Neural progenitor cell (in vitro differentiated cells): Measurements from ENCODE around the gene POLR3F. TPM values are rescaled to one million over a fixed set of nuclear protein-coding genes. Genes with fewer than 3 reads are reported as not detected.

Source experiments
- DNase-seq: peaks from one replicate; pipeline ENCODE4 v3.0.0-alpha.2; 2016; ENCODE audit warnings: low spot score
- H2AFZ ChIP-seq: fragments of 200-600 bp; sonication (generic); replicated peaks from 2 replicates; pipeline ENCODE4 v1.6.1; 2016; ENCODE audit warnings: antibody characterized with exemption
- H3F3A ChIP-seq: fragments of 200-600 bp; sonication (generic); 2 replicates; pipeline ENCODE4 v1.6.1; 2016; ENCODE audit warnings: antibody characterized with exemption, low read depth
- H3K27ac ChIP-seq: fragments of 200-600 bp; sonication (generic); 2 replicates; pipeline ENCODE4 v1.5.1; 2016; ENCODE audit warnings: mild to moderate bottlenecking
- H3K27me3 ChIP-seq: fragments of 200-600 bp; sonication (generic); 2 replicates; pipeline ENCODE4 v1.6.1; 2016; ENCODE audit warnings: mild to moderate bottlenecking, moderate library complexity
- H3K36me3 ChIP-seq: fragments of 200-600 bp; sonication (generic); 2 replicates; pipeline ENCODE4 v1.5.1; 2016
- H3K4me1 ChIP-seq: fragments of 200-600 bp; sonication (generic); 2 replicates; pipeline ENCODE4 v1.6.1; 2016; ENCODE audit warnings: mixed run types
- H3K4me2 ChIP-seq: fragments of 200-600 bp; sonication (generic); 2 replicates; pipeline ENCODE4 v1.6.1; 2016
- H3K4me3 ChIP-seq: fragments of 200-600 bp; sonication (generic); 2 replicates; pipeline ENCODE4 v1.5.1; 2016
- H3K79me2 ChIP-seq: fragments of 200-600 bp; sonication (generic); 2 replicates; pipeline ENCODE4 v1.6.1; 2016; ENCODE audit warnings: low read depth
- H3K9ac ChIP-seq: fragments of 200-600 bp; sonication (generic); 2 replicates; pipeline ENCODE4 v1.6.1; 2016
- H3K9me3 ChIP-seq: fragments of 200-600 bp; sonication (generic); 2 replicates; pipeline ENCODE4 v1.5.1; 2016; ENCODE audit warnings: low read depth
- H4K20me1 ChIP-seq: fragments of 200-600 bp; sonication (generic); 2 replicates; pipeline ENCODE4 v1.6.1; 2016; ENCODE audit warnings: low read depth
- H3K27ac Mint-ChIP-seq: 3 replicates; pipeline ENCODE4 v1.8.0; 2021; ENCODE audit warnings: mixed read lengths
- H3K27me3 Mint-ChIP-seq: 2 replicates; pipeline ENCODE4 v1.8.0; 2022; ENCODE audit warnings: low read depth, mild to moderate bottlenecking, inconsistent platforms, moderate library complexity, mixed read lengths; ENCODE audit not compliant: insufficient read depth
- H3K36me3 Mint-ChIP-seq: 3 replicates; pipeline ENCODE4 v1.8.0; 2021; ENCODE audit warnings: mixed read lengths
- H3K4me1 Mint-ChIP-seq: 3 replicates; pipeline ENCODE4 v1.8.0; 2021; ENCODE audit warnings: mixed read lengths
- H3K4me3 Mint-ChIP-seq: 3 replicates; pipeline ENCODE4 v1.8.0; 2021; ENCODE audit warnings: mild to moderate bottlenecking, moderate library complexity, mixed read lengths
- H3K9me3 Mint-ChIP-seq: 3 replicates; pipeline ENCODE4 v1.8.0; 2020; ENCODE audit warnings: mixed read lengths
- CTCF ChIP-seq: fragments of 200-600 bp; sonication (generic); IDR thresholded peaks from 2 replicates; pipeline ENCODE4 v1.5.1; 2017; ENCODE audit warnings: antibody characterized with exemption, mild to moderate bottlenecking
- EZH2 ChIP-seq: fragments of 200-600 bp; sonication (generic); IDR thresholded peaks from 2 replicates; pipeline ENCODE4 v1.6.1; 2017; ENCODE audit warnings: antibody characterized with exemption, mild to moderate bottlenecking, moderate library complexity
- EZH2phosphoT487 ChIP-seq: fragments of 200-600 bp; sonication (generic); IDR thresholded peaks from 2 replicates; pipeline ENCODE4 v1.6.1; 2017; ENCODE audit warnings: antibody characterized with exemption
- total RNA-seq: library from RNA; depleted of rRNA; stranded (reverse); fragments of >200 nt; gene quantifications from 2 replicates; pipeline ENCODE4 v1.2.3, GENCODE V29; 2015; ENCODE audit warnings: low replicate concordance

Gene POLR3F
- total RNA-seq, 1 donor from 2014 or later = 28.5 TPM

- Histone ChIP-seq H3K27ac (no peak overlapping the region), H3K9me3 (no peaks in the 10 kb centered on the region), H3K4me1 (no peaks in the 10 kb centered on the region), H3K27me3 (no peaks in the 10 kb centered on the region), H3F3A (no peaks in the 10 kb centered on the region), H3K4me3 (no peak overlapping the region), H3K9ac (no peak overlapping the region), H3K36me3 (peaks cover 5% of the 10 kb centered on the region), H2AFZ (no peak overlapping the region), H3K4me2 (no peak overlapping the region), H4K20me1 (no peaks in the 10 kb centered on the region), H3K79me2 (no peaks in the 10 kb centered on the region)
- H3K9me3 Mint-ChIP-seq = no peaks in the 10 kb centered on the region
- peaks cover 32% of the 10 kb centered on the region for H3K36me3 Mint-ChIP-seq
- TF ChIP-seq CTCF (no peak), EZH2phosphoT487 (no peak), EZH2 (no peak)
- no peak for DNase-seq
- no peaks in the 10 kb centered on the region for H3K27me3 Mint-ChIP-seq
- no peaks in the 10 kb centered on the region for H3K4me1 Mint-ChIP-seq
- H3K4me3 Mint-ChIP-seq = no peak overlapping the region
- H3K27ac Mint-ChIP-seq = no peak overlapping the region
Measured at GRCh38 chr20:18527339-18527738, 60.1 kb downstream of the POLR3F start.

- no peaks in the 10 kb centered on the region for H3K9me3 ChIP-seq
- no peak overlapping the region for H3K4me2 ChIP-seq
- H3F3A ChIP-seq = no peaks in the 10 kb centered on the region
- no peaks in the 10 kb centered on the region for H3K27me3 Mint-ChIP-seq
- TF ChIP-seq CTCF (no peak), EZH2phosphoT487 (no peak), EZH2 (no peak)
- no peak overlapping the region for H3K9ac ChIP-seq
- no peaks in the 10 kb centered on the region for H3K4me1 Mint-ChIP-seq
- no peak for DNase-seq
- no peaks in the 10 kb centered on the region for H4K20me1 ChIP-seq
- no peak overlapping the region for H3K4me3 Mint-ChIP-seq
- no peaks in the 10 kb centered on the region for H3K79me2 ChIP-seq
- H3K36me3 Mint-ChIP-seq = peaks cover 34% of the 10 kb centered on the region
- no peak overlapping the region for H2AFZ ChIP-seq
- H3K27ac Mint-ChIP-seq = no peak overlapping the region
- H3K27me3 ChIP-seq = no peaks in the 10 kb centered on the region
- no peak overlapping the region for H3K27ac ChIP-seq
- no peaks in the 10 kb centered on the region for H3K4me1 ChIP-seq
- H3K4me3 ChIP-seq = no peak overlapping the region
- H3K9me3 Mint-ChIP-seq = no peaks in the 10 kb centered on the region
- H3K36me3 ChIP-seq = peaks cover 5% of the 10 kb centered on the region
Measured at GRCh38 chr20:18527836-18528235, 60.6 kb downstream of the POLR3F start.

GRCh38 chr20:18529041-18529440 lies 61.9 kb downstream of the POLR3F start:
- no peak for DNase-seq
- Histone ChIP-seq H3K27me3 (no peaks in the 10 kb centered on the region), H3K9me3 (no peaks in the 10 kb centered on the region), H2AFZ (no peak overlapping the region), H4K20me1 (no peaks in the 10 kb centered on the region), H3K36me3 (peaks cover 5% of the 10 kb centered on the region), H3K27ac (no peak overlapping the region), H3K4me3 (no peak overlapping the region), H3K79me2 (no peaks in the 10 kb centered on the region), H3K4me2 (no peak overlapping the region), H3K9ac (no peak overlapping the region), H3K4me1 (no peaks in the 10 kb centered on the region), H3F3A (no peaks in the 10 kb centered on the region)
- no peak overlapping the region for H3K27ac Mint-ChIP-seq
- no peaks in the 10 kb centered on the region for H3K9me3 Mint-ChIP-seq
- no peaks in the 10 kb centered on the region for H3K4me1 Mint-ChIP-seq
- no peak for TF ChIP-seq EZH2
- no peak for TF ChIP-seq CTCF
- peaks cover 32% of the 10 kb centered on the region for H3K36me3 Mint-ChIP-seq
- H3K4me3 Mint-ChIP-seq = no peak overlapping the region
- H3K27me3 Mint-ChIP-seq = no peaks in the 10 kb centered on the region

- Mint-ChIP-seq H3K4me3 (no peak overlapping the region), H3K27me3 (no peaks in the 10 kb centered on the region), H3K9me3 (no peaks in the 10 kb centered on the region), H3K27ac (no peak overlapping the region), H3K4me1 (no peaks in the 10 kb centered on the region), H3K36me3 (peaks cover 38% of the 10 kb centered on the region)
- H3K9ac ChIP-seq = no peak overlapping the region
- no peak overlapping the region for H3K4me3 ChIP-seq
- TF ChIP-seq EZH2 (no peak), CTCF (no peak), EZH2phosphoT487 (no peak)
- no peaks in the 10 kb centered on the region for H3K27me3 ChIP-seq
- DNase-seq = no peak
- H3K79me2 ChIP-seq = no peaks in the 10 kb centered on the region
- H3K27ac ChIP-seq = no peak overlapping the region
- H3K36me3 ChIP-seq = peaks cover 9% of the 10 kb centered on the region
- H3K4me1 ChIP-seq = no peaks in the 10 kb centered on the region
- no peaks in the 10 kb centered on the region for H3F3A ChIP-seq
- no peaks in the 10 kb centered on the region for H4K20me1 ChIP-seq
- H3K4me2 ChIP-seq = no peak overlapping the region
- no peak overlapping the region for H2AFZ ChIP-seq
- H3K9me3 ChIP-seq = no peaks in the 10 kb centered on the region
Measured at GRCh38 chr20:18532626-18533025, 65.4 kb downstream of the POLR3F start.
